Lower leg skin (tissue), 4 donors: ENCODE measurements around the gene HOGA1. TPM values are rescaled to one million over a fixed set of nuclear protein-coding genes. Genes with fewer than 3 reads are reported as not detected.

Experiments used
- DNase-seq, 2 donors: peaks; one replicate each; pipeline ENCODE4 v3.0.0-alpha.2; 2019; ENCODE audit warnings: low spot score in 2 of 2
- H3K4me3 ChIP-seq: fragments of 200-600 bp; sonication (generic); 2 replicates; pipeline ENCODE4 v1.5.1; 2017; ENCODE audit warnings: mild to moderate bottlenecking, low read depth; ENCODE audit not compliant: poor library complexity, severe bottlenecking
- POLR2A ChIP-seq, 2 donors: fragments of 450-650 bp; IDR thresholded peaks; one replicate each; pipeline ENCODE4 v1.6.1; 2016 to 2017; ENCODE audit warnings: antibody characterized with exemption in 2 of 2, mild to moderate bottlenecking in 1 of 2, moderate library complexity in 1 of 2
- WGBS, 2 donors: methylation state at CpG; one replicate each; pipeline ENCODE4 v1.1.5; 2018; 5-methylcytosine and 5-hydroxymethylcytosine counted together
- intact Hi-C: fragments of 100-400 bp; cut with DNase I; formaldehyde crosslinking; loops from one replicate; pipeline ENCODE4 v1.15.0; 2023; ENCODE audit warnings: low total_unique reads
- total RNA-seq, 4 donors: library from RNA; depleted of rRNA; stranded (reverse); fragments of >200 nt; gene quantifications; one replicate each; pipeline ENCODE4 v1.1.0, GENCODE V29; 2016
- TF ChIP-seq, protein P1 (sequence below), 3 donors: fragments of 450-650 bp; IDR thresholded peaks; one replicate each; pipeline ENCODE4 v1.5.1; 2016; ENCODE audit warnings: antibody characterized with exemption in 3 of 3, mild to moderate bottlenecking in 3 of 3, moderate library complexity in 2 of 3

The HOGA1 gene
- total RNA-seq, 4 donors from 2014 or later: 1.3 to 3.6 (median 2.1) TPM

- TF ChIP-seq, protein P1, sequence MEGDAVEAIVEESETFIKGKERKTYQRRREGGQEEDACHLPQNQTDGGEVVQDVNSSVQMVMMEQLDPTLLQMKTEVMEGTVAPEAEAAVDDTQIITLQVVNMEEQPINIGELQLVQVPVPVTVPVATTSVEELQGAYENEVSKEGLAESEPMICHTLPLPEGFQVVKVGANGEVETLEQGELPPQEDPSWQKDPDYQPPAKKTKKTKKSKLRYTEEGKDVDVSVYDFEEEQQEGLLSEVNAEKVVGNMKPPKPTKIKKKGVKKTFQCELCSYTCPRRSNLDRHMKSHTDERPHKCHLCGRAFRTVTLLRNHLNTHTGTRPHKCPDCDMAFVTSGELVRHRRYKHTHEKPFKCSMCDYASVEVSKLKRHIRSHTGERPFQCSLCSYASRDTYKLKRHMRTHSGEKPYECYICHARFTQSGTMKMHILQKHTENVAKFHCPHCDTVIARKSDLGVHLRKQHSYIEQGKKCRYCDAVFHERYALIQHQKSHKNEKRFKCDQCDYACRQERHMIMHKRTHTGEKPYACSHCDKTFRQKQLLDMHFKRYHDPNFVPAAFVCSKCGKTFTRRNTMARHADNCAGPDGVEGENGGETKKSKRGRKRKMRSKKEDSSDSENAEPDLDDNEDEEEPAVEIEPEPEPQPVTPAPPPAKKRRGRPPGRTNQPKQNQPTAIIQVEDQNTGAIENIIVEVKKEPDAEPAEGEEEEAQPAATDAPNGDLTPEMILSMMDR (IDR thresholded peaks at IDR 0.05): no peak
- TF ChIP-seq POLR2A (IDR thresholded peaks at IDR 0.05): no peak
- no peak overlapping the region for H3K4me3 ChIP-seq
- intact Hi-C loops: no loop called here
- 74 to 87% methylated on average over 4 of the region's 4 CpGs for WGBS, 2 donors
- DNase-seq: no peak
These were observed 37.0 kb upstream of the HOGA1 start for GRCh38 chr10:97547271-97547600.

DNA sequence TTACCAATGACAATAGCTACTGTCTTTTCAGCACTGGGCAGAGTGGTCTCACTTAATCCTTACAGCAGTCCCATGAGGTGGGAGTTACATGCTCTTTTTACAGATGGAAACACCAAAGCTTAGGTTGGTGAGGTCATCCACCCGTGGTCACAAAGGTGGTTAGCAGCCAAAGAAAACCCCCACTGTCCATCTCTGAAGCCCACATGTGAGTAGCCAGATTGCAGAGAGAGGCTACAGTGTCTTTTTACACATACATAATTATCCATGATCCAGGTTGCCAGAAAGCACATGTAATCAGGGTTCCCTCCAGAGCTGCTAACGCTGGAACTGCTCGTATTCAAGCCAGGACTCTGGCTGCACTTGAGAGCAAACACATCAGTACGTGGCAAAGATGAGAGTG lies 36.2 kb upstream of the HOGA1 start:
- WGBS, 2 donors: 60 to 63% methylated on average over 4 of the region's 4 CpGs
- no peak for DNase-seq
- TF ChIP-seq, protein P1 (IDR thresholded peaks at IDR 0.05): no peak
- no peak for TF ChIP-seq POLR2A (IDR thresholded peaks at IDR 0.05)
- no peak overlapping the region for H3K4me3 ChIP-seq
- intact Hi-C loops: no loop called here

DNA sequence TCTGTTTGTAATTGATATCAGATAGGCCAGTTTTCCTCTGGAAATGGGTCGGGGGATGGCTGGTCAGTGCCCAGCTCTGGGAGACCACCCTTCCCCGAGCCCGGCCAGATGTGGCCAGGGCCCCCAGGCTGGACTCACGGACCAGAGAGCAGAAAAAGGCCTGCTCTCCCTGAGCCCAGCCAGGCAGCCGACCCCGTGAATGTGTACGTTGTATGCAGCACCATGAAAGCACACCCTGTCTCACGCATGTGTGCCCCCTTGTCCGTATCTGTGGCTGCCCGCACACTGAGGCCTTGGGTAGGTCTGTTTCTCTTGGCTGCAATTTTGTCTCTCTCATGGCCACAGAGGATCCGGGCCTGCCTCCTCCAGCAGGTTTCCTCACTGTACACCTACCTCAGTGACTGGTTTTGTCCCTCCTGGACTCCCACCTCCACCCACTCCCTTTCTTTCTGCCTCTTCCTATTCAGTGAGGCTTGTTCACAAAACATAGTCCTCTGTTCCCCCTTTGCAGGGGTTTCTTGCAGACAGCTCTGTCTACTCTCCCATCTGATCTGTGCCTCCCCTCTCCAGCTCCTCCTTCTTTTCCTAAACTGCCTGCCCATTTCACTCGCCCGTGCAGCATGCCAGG lies 35.2 kb upstream of the HOGA1 start:
- no peak for TF ChIP-seq POLR2A (IDR thresholded peaks at IDR 0.05)
- TF ChIP-seq, protein P1 (IDR thresholded peaks at IDR 0.05): no peak
- intact Hi-C loops: no loop called here
- DNase-seq: no peak
- no peak overlapping the region for H3K4me3 ChIP-seq
- WGBS, 2 donors: 74 to 80% methylated on average over 13 of the region's 13 CpGs

DNA sequence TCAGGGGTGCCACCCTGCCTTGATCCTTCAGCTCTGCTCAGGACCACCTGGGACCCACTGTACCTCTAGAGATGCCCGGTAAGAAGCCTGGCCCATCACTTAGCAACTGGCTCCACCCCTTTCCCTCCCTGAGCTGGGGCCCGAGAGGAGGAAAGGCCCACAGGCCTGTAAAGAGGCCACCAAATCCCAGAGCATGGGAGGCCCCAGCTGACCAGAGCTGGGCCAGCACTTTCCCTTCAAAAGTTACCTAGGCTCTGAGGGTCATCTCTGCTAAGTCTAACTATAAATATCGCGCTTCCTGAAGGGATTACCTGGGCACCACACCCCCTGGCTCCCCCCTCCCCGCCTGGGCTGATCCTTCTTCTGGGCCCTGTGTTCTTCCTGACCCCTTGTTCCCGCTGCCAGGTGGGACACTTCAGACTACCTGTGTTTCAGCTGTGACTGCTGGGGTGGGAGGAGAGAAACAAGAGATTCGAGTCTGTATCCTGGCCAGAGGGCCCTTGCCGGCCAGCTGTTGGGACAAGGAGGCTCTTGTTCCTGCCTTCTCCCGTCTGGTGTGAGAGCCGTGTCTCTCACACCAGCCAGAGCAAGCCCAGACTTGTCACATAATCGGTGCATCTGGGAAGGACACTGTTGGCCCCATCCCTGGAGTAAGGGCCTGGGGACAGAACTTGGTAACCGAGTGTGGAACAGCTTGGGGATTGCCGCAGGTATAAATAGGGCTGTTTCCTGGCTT lies 34.4 kb upstream of the HOGA1 start:
- intact Hi-C loops: loop anchor here (10.0 kb wide), 1 partner anchor 85 kb away; no protein-coding TSS in a partner anchor
- H3K4me3 ChIP-seq: no peak overlapping the region
- no peak for DNase-seq

DNA sequence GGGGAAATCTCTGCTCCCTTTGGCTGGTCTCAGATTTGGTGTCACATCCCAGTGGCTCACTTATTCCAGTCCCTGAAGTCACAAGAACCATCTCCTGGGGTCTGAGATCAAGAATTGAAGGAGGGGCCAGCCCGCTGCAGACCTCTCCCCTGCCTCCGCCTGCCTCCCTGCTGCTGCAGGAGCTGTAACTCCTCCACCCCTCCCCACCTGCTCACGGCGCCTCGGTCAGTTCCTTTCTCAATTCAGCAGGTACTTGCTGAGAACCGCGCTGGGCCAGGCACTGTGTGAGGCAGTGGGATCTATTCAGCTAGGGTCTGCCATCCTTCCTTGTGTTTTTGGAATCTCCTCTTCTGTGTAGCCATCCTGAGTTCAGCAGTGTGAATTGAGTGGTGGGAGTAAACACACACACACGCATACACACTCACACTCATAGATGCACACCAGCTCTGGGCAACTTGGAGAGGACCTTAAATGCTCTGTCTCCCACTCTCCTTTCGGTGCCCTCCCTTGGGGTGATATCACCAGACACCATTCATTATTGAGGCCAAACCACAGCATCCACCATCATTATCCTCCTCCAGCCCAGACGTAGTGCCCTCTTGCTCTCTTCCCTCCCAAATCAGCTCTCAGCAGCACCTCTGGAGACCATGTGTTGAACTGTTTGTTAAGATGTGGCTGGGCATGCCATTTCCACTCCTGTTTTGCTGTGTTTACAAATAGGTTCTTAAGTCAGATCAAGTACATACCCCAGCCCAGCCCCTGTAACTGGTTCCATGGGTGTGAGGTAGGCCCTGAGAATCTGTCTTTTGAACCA lies 33.6 kb upstream of the HOGA1 start:
- H3K4me3 ChIP-seq: no peak overlapping the region
- WGBS, 2 donors: 68 to 70% methylated on average over 10 of the region's 10 CpGs
- DNase-seq: no peak
- intact Hi-C loops: loop anchor here (10.0 kb wide), 1 partner anchor 86 kb away; no protein-coding TSS in a partner anchor
- TF ChIP-seq POLR2A (IDR thresholded peaks at IDR 0.05): no peak
- TF ChIP-seq, protein P1 (IDR thresholded peaks at IDR 0.05): no peak

More for the DNA sequence above, 34.4 kb upstream of the HOGA1 start:
- no peak for TF ChIP-seq POLR2A (IDR thresholded peaks at IDR 0.05)
- WGBS, 2 donors: 43 to 44% methylated on average over 13 of the region's 13 CpGs

- DNase-seq: no peak
- H3K4me3 ChIP-seq: no peak overlapping the region
- WGBS, 2 donors: 80 to 92% methylated on average over 6 of the region's 6 CpGs
- TF ChIP-seq, protein P1 (IDR thresholded peaks at IDR 0.05): no peak
- no peak for TF ChIP-seq POLR2A (IDR thresholded peaks at IDR 0.05)
- intact Hi-C loops: loop anchor here (10.0 kb wide), 1 partner anchor 86 kb away; no protein-coding TSS in a partner anchor
These were observed 32.9 kb upstream of the HOGA1 start for GRCh38 chr10:97551271-97551670.
